ENCODE results near the gene SPOCK3. TPM values are rescaled to one million over a fixed set of nuclear protein-coding genes. Genes with fewer than 3 reads are reported as not detected.
"Not testable (repeated sequence)": the region's sequence is repeated elsewhere in the genome, so short reads cannot be mapped to it uniquely, and the experiment has no call there.

Gene SPOCK3
- polyA plus RNA-seq, 2 of the 4 experiments (the other 2 are of a cell fraction): 0.15 to 0.61 TPM

- no peaks in the 10 kb centered on the region for H3K4me1 ChIP-seq
- no peak overlapping the region for H3K4me2 ChIP-seq
Observed at GRCh38 chr4:166733686-166734085, 500.6 kb downstream of the SPOCK3 start.

GRCh38 chr4:166726832-166727231 is 507.5 kb downstream of the SPOCK3 start:
- Histone ChIP-seq H3K9me3 (no peaks in the 10 kb centered on the region), H3K4me3 (no peak overlapping the region), H3K27ac (no peak overlapping the region), H3K4me1 (no peaks in the 10 kb centered on the region), H3K4me2 (no peak overlapping the region)
- ChIA-PET POLR2A (no interaction called here), CTCF (no interaction called here)
- no peak for ATAC-seq
- no peak for FAIRE-seq
- 54% methylated on average over 5 of the region's 5 CpGs for WGBS (ENCODE audit: missing lambda C conversion rate)
- DNase-seq (ENCODE audit: low read depth in 1 of 2, low spot score in 1 of 2): no peak
- no peak for TF ChIP-seq RARB (CRISPR knock-in tag; IDR thresholded peaks at IDR 0.05)
- TF ChIP-seq CHD2 (IDR thresholded peaks at IDR 0.05; ENCODE audit: low read length, partially characterized antibody): no peak
- TF ChIP-seq PHF8 (IDR thresholded peaks at IDR 0.05; ENCODE audit: borderline replicate concordance, low read depth): no peak

More at GRCh38 chr4:166733686-166734085, 500.6 kb downstream of the SPOCK3 start:
- POLR2A ChIA-PET: no interaction called here
- WGBS (ENCODE audit: missing lambda C conversion rate): 44% methylated on average over 3 of the region's 3 CpGs
- DNase-seq (ENCODE audit: low read depth in 1 of 2, low spot score in 1 of 2) (no peak), ATAC-seq (no peak), FAIRE-seq (no peak)
- Histone ChIP-seq H3K4me3 (no peak overlapping the region), H3K27ac (no peak overlapping the region), H3K9me3 (no peaks in the 10 kb centered on the region)
- TF ChIP-seq ZSCAN20 (CRISPR knock-in tag; IDR thresholded peaks at IDR 0.05): no peak
- TF ChIP-seq POLR2AphosphoS2 (conservative IDR thresholded peaks at IDR 0.05; ENCODE audit: low read length): no peak
- TF ChIP-seq JUNB (IDR thresholded peaks at IDR 0.05): no peak
- TF ChIP-seq NFE2L2 (conservative IDR thresholded peaks at IDR 0.05; ENCODE audit: low read length): no peak
- TF ChIP-seq, protein P1, sequence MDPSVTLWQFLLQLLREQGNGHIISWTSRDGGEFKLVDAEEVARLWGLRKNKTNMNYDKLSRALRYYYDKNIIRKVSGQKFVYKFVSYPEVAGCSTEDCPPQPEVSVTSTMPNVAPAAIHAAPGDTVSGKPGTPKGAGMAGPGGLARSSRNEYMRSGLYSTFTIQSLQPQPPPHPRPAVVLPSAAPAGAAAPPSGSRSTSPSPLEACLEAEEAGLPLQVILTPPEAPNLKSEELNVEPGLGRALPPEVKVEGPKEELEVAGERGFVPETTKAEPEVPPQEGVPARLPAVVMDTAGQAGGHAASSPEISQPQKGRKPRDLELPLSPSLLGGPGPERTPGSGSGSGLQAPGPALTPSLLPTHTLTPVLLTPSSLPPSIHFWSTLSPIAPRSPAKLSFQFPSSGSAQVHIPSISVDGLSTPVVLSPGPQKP (IDR thresholded peaks at IDR 0.05; ENCODE audit: low read depth, low read length): no peak
- TF ChIP-seq, protein P2, sequence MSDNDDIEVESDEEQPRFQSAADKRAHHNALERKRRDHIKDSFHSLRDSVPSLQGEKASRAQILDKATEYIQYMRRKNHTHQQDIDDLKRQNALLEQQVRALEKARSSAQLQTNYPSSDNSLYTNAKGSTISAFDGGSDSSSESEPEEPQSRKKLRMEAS (IDR thresholded peaks at IDR 0.05): no peak
- TF ChIP-seq, protein P3, sequence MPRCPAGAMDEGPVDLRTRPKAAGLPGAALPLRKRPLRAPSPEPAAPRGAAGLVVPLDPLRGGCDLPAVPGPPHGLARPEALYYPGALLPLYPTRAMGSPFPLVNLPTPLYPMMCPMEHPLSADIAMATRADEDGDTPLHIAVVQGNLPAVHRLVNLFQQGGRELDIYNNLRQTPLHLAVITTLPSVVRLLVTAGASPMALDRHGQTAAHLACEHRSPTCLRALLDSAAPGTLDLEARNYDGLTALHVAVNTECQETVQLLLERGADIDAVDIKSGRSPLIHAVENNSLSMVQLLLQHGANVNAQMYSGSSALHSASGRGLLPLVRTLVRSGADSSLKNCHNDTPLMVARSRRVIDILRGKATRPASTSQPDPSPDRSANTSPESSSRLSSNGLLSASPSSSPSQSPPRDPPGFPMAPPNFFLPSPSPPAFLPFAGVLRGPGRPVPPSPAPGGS (IDR thresholded peaks at IDR 0.05): no peak
- no peak for TF ChIP-seq SREBF2 (IDR thresholded peaks at IDR 0.05)
- no peak for TF ChIP-seq JUN (IDR thresholded peaks at IDR 0.05)
- CTCF ChIA-PET: no interaction called here

DNA sequence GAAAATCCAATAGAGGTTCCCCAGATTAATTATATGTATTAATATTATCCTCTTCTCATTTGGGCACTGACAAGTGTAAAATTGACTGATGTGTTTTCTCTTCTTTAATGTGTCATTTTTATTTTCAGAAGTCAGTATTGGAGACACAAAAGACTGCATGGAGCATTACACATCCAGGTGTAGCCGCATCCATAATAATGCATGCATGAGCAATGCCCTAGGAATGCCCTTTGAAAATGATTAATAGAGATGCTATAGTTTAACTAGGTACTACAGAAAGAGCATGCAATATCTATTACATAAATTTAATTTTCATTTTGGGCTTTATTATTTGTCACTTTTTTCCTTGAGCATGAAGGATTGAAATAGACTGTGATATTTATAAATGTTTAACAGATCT is 509.9 kb downstream of the SPOCK3 start:
- ChIA-PET POLR2A (no interaction called here), CTCF (no interaction called here)
- ATAC-seq: no peak
- H3K4me2 ChIP-seq: no peak overlapping the region
- no peak for DNase-seq (ENCODE audit: low read depth in 1 of 2, low spot score in 1 of 2)
- no peaks in the 10 kb centered on the region for H3K9me3 ChIP-seq
- H3K27ac ChIP-seq: no peak overlapping the region
- WGBS (ENCODE audit: missing lambda C conversion rate): 20% methylated on average over 1 of the region's 1 CpG
- H3K4me1 ChIP-seq: no peaks in the 10 kb centered on the region
- H3K4me3 ChIP-seq: no peak overlapping the region
- TF ChIP-seq MAZ (IDR thresholded peaks at IDR 0.05; ENCODE audit: borderline replicate concordance, low read depth, low read length): no peak
- no peak for TF ChIP-seq POLR2AphosphoS2 (conservative IDR thresholded peaks at IDR 0.05; ENCODE audit: low read length)
- no peak for TF ChIP-seq RCOR1 (IDR thresholded peaks at IDR 0.05; ENCODE audit: low read depth, low read length)
- no peak for TF ChIP-seq HOXA7 (CRISPR knock-in tag; IDR thresholded peaks at IDR 0.05)
- no peak for TF ChIP-seq HOXB5 (CRISPR knock-in tag; IDR thresholded peaks at IDR 0.05)
- no peak for TF ChIP-seq EP300 (IDR thresholded peaks at IDR 0.05)
- TF ChIP-seq CHD2 (IDR thresholded peaks at IDR 0.05; ENCODE audit: low read length, partially characterized antibody): no peak
- no peak for TF ChIP-seq NR3C1 (IDR thresholded peaks at IDR 0.05)
- FAIRE-seq: no peak

- no peak overlapping the region for H3K4me3 ChIP-seq
- TF ChIP-seq ZC3H11A (IDR thresholded peaks at IDR 0.05) (no peak), RCOR1 (IDR thresholded peaks at IDR 0.05; ENCODE audit: low read depth, low read length) (no peak), ZNF302 (CRISPR knock-in tag; IDR thresholded peaks at IDR 0.05) (no peak), HDAC2 (IDR thresholded peaks at IDR 0.05) (no peak), CHD2 (IDR thresholded peaks at IDR 0.05; ENCODE audit: low read length, partially characterized antibody) (no peak), CTCF (IDR thresholded peaks at IDR 0.05) (no peak)
- no peak for ATAC-seq
Observed at GRCh38 chr4:166723532-166724140, 510.7 kb downstream of the SPOCK3 start.

DNA sequence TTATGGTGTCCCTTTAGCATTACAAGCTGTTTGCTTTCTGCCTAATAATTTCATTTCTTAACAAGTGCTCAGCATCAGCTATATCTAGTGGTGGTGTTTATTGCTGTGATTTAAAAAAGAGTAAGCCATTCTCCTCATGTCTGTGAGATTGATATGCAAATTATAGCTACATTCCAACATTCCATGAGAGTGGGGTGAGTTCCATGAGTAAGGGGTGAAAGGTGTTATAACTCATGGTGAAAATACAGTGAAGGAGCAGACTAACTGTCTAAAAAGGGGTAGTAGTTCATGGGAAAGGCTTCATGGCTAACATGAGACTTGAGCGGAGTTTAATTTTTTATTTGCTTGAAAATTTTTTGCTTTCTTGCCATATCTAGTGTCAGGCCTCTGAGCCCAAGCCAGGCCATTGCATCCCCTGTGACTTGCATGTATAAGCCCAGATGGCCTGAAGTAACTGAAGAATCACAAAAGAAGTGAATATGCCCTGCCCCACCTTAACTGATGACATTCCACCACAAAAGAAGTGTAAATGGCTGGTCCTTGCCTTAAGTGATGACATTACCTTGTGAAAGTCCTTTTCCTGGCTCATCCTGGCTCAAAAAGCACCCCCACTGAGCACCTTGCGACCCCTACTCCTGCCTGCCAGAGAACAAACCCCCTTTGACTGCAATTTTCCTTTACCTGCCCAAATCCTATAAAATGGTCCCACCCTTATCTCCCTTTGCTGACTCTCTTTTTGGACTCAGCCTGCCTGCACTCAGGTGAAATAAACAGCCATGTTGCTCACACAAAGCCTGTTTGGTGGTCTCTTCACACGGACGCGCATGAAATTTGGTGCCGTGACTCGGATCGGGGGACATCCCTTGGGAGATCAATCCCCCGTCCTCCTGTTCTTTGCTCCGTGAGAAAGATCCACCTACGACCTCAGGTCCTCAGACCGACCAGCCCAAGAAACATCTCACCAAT is 518.3 kb downstream of the SPOCK3 start:
- 46% methylated on average over 12 of the region's 12 CpGs for WGBS (ENCODE audit: missing lambda C conversion rate)
- H3K4me2 ChIP-seq; H3K9me3 ChIP-seq; H3K4me3 ChIP-seq; DNase-seq (ENCODE audit: low read depth in 1 of 2, low spot score in 1 of 2); ATAC-seq; H3K4me1 ChIP-seq; H3K27ac ChIP-seq; FAIRE-seq; POLR2A ChIA-PET; CTCF ChIA-PET: not testable (repeated sequence)

More at GRCh38 chr4:166723532-166724140, 510.7 kb downstream of the SPOCK3 start:
- Histone ChIP-seq H3K27ac (no peak overlapping the region), H3K4me1 (no peaks in the 10 kb centered on the region), H3K9me3 (no peaks in the 10 kb centered on the region), H3K4me2 (no peak overlapping the region)
- CTCF ChIA-PET: no interaction called here
- DNase-seq (ENCODE audit: low read depth in 1 of 2, low spot score in 1 of 2) (no peak), FAIRE-seq (no peak)
- 28% methylated on average over 5 of the region's 5 CpGs for WGBS (ENCODE audit: missing lambda C conversion rate)
- POLR2A ChIA-PET: no interaction called here
